Dedifferentiated amniotic fluid mesenchymal stem cell (primary cell): ENCODE data around the gene PCED1B.
"Not testable (repeated sequence)": the region's sequence is repeated elsewhere in the genome, so short reads cannot be mapped to it uniquely, and the experiment has no call there.

Experiments
- DNase-seq: peaks from one replicate; pipeline ENCODE4 v3.0.0-alpha.2; 2016; ENCODE audit errors: extremely low spot score

The PCED1B gene

DNA sequence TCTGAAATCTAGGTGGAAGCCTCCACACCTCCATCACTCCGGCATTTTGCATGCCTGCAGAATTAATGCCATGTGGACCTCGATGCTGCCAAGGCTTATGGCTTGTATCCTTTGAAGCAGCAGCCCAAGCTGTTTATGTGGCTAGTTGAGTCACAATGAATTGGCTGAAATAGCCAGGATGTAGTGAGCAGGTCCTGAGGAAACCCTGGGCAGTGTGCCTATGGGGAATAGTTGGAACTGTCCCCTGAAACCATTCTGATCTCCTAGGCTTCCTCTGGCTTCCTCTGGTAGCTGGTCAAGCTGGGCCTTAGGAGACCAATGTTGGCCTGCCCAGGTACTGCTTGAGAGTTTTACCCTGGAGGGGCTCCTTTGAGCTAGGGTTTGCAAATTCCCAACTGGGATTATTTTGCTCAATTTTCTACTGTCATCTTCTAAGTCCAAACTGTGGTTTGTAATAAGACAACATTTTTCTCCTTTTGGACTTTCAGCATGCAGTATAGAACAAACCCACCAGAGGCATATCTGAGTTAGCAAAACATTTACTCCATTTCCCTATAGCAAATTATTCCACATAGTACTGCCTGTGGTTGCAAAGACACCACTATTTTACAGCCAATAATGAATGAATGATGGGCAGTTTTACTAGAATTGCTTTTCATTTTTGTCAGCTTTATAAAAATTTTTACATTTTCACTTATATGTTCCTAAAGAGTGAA lies 85.5 kb downstream of the PCED1B start:
- DNase-seq: no peak

DNA sequence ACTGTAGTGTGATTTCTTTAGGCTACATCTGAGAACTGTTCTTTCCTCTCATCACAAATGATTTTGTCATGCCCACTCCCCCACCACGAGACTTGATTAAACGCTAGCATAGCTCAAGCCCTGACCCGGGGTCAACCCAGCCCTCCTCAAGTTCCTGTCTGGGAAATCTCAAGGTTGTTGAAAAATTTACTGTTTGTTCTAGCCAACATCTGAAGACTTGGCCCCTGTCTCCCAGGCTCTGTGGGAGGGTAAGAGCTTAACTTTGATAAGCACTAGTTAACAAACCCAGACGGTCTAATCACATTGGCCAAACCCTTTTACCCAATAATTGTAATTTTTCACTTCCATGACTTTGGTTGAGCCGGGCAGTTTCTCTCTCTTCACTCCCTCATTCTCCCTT lies 86.5 kb downstream of the PCED1B start:
- DNase-seq: no peak

- DNase-seq: no peak
Observed at GRCh38 chr12:47166365-47166764, 86.9 kb downstream of the PCED1B start.

- DNase-seq: not testable (repeated sequence)
Observed at GRCh38 chr12:47170281-47170680, 90.9 kb downstream of the PCED1B start.

DNA sequence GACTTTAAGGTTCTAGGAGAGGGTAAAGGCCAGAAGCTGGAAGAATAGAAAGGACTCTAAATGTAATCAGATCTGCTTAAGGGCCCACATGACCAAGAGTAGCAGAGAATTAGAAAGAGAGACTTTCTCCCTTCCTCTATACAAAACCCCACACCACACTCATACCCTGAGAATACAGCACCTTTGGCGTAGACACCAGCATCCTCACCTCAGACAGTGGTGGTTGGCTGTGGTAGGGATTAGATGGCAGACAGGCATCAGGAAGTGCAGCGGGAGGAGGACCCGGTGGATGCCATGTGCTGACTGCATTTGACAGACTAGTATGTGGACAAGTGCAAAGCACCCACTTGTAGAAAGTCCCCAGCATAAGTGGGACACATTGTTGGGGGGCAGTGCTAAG lies 98.6 kb downstream of the PCED1B start:
- no peak for DNase-seq

DNA sequence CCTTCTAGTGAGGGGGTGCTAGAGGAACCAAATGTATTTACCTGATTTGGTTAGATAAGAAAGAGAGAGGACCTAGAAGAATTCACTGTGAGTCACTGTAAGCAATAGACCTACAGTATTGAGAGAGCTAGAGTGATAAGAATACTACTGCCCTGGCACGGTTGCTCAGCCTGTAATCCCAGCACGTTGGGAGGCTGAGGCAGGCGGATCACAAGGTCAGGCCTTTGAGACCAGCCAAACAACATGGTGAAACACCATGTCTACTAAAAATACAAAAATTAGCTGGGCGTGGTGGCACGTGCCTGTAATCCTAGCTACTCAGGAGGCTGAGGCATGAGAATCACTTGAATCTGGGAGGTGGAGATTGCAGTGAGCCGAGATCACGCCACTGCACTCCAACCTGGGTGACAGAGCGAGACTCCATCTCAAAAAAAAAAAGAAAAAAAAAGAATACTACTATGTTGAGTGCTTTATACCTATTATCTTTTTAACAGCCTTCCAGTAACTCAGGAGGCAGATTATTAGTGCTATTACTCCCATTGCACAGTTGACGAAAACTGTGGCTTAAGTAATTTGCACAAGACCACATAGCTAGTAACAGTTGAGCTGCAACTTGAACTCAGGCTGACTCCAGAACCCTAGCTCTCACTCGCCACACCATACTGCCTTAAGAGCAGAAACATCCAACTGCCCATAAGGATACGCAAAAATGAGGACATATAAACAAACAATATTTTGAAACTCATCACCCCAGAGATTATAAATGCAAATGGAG lies 102.9 kb downstream of the PCED1B start:
- DNase-seq: not testable (repeated sequence)

DNA sequence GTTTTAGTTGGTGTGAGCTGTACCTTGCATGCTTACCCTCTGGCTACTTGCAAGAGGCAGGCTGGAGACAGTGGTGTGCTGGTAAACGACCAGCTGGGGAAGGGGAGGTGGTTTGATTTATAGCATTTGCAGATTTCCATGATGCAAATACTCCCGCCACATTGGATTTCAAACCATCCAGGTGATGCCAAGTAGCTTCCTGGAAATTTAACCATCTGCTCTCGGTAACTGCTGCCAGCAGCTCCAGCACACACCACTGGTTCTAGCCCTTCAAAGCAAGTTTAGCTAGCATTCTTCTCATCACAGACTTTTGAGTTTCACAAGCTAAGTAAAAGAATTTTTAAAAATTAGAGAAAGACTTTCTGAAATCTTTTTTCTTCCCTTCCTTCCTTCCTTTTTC lies 104.8 kb downstream of the PCED1B start:
- DNase-seq: no peak

DNA sequence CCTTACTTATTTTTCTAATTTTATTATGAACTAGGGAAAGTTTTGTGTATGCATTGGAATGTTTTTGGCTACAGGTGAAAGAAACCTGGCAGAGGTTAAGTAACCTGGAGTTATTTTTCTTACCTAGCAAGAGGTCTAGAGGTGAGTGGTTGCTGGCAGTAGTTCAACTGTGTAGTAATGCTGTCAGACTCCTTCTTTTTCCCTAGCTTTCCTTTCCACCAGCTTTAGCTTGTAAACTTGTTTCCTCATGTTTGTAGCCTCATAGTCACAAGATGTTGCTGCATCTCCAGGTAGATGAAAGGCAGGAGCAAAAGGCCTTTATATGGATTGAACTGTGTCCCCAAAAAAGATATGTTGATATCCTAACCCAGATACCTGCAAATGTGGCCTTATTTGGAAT lies 105.4 kb downstream of the PCED1B start:
- DNase-seq: no peak

- no peak for DNase-seq
Observed at GRCh38 chr12:47186246-47186645, 106.8 kb downstream of the PCED1B start.

DNA sequence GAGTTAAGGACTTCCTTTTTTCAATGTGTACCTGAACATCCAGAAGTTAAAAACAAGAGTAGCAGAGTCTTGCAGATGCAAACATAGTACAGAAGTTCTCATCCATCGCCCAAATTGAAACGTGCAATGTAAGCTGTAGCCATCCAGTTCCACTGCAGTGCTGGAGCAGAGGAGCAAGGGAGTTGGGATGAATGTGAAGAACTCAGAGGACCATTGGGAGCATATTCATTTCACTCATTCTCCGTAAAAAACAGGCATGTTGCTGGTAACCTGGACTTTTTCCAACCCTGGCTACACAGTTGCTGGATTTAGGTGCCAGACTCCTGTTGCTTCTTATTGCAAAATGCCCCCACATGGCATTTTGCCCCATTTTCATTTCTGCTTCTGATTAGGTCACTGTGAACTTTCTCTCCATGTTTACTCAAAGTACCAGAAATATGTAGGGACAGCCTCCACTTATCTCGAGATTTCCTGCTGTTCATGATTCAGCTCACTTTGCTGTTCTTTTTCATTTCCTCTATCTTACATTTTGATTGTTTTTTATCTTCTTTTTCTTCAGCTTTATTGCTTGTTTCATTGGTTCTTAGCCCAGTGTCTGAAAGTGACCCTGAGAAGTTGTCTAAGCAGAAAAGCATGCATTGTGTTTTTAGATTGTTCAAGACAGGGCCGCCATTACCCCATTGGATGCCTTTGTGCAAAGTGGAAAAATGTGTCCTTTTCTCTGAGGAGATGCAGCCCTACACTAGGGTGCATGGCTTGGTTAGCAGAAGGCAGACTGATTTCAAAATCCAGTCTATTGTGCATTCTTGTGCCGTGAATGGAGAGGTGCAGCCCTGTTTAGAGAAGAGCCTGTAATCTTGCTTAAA lies 109.4 kb downstream of the PCED1B start:
- DNase-seq: no peak

DNA sequence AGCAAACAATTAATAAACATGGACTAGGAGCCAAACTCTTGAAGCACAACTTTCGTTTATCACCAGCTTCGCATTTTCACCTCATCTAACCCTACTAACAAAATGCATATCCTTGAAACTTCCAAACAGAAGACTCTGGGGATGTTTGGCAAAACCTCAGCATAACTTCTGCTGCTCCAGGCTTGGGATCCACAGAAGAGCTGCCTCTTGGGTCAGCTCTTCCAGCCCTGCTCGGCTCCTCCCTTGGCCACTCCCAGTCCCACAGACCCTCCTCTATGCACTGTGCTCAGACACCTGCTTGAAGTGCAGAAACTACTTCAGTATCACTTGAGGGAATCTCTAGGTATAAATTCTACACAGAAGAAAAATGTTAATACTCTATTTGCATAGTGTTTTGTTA lies 110.3 kb downstream of the PCED1B start:
- DNase-seq: no peak

DNA sequence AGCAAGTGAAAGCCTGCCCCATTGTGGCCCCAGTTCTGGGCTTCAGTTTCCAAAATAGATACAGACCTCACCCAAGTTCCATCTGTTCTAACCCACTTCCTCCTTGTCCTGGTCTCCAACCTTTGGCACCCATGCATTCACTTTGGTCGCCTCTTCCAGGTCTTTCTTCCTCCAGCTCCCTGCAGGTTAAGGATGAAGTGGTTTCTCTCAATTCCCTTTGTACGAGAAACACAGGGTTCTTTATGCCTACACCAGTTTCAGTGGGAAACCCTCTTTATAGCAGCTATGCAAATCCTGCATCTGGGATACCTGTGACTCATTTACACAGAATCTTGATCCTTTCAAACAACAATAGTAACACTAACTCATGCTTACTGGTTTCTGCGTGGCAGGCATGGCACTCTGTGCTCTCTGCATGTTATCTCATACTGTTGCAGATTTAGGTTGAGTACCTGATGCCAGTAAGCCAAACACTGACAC lies 110.9 kb downstream of the PCED1B start:
- DNase-seq: no peak

GRCh38 chr12:47190905-47191304 lies 111.5 kb downstream of the PCED1B start:
- DNase-seq: no peak

- DNase-seq: no peak
Observed at GRCh38 chr12:47192051-47192450, 112.6 kb downstream of the PCED1B start.

- DNase-seq: no peak
Observed at GRCh38 chr12:47193066-47193465, 113.6 kb downstream of the PCED1B start.

- DNase-seq: no peak
Observed at GRCh38 chr12:47194501-47194900, 115.1 kb downstream of the PCED1B start.

DNA sequence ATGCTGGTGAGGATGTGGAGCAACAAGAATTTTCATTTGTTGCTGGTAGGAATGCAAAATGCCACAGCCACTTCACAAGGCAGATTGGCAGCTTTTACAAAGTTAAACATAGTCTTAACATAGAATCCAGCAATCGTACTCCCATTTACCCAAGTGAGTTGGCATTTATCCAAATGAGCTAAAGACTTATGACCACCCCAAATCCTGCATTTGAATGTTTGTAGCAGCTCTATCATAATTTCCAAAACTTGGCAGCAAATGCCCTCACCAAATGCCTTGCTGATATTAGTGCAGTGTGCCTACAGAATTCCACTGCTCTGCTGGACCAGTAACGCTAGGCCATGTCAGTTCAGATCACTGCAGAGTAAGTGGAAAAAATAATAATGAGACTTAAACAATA lies 121.0 kb downstream of the PCED1B start:
- no peak for DNase-seq

DNA sequence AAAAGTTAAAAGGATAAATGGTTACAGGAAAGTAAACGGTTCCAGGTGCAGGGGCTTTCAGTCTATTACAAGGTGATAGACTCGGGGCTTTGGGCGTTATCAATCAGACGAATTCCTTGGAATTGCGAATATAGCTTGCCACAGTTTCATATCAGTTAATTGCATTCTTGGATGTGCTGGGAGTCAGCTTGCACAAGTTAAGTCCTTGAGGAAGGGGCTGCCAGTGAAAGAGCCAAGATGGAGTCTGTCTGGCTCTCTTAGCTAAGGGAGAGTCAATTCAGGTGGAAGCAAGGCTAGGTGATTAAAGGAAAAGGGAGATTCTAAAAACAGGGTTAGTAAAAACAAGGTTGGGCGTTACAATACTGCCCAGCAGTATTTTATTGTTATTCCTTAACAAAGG lies 121.8 kb downstream of the PCED1B start:
- DNase-seq: not testable (repeated sequence)

DNA sequence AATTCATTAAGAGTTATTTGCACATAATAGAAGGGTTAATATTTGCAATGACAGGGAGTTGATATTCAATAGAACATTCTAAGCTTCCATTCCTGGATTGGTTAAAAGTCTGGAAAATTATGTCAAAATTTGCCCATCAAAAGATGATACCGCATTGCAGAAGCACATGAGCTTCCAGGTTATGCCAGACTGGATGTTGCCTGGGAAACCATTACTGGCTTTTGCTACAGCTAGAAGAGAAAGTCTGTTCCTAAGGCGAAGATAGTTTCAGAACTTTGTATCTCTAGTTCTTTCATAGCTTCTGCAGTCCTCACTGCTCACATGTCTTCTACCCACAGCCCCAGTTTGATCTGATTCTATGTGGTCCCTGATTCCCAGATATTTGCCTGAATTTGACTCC lies 122.8 kb downstream of the PCED1B start:
- DNase-seq: no peak

DNA sequence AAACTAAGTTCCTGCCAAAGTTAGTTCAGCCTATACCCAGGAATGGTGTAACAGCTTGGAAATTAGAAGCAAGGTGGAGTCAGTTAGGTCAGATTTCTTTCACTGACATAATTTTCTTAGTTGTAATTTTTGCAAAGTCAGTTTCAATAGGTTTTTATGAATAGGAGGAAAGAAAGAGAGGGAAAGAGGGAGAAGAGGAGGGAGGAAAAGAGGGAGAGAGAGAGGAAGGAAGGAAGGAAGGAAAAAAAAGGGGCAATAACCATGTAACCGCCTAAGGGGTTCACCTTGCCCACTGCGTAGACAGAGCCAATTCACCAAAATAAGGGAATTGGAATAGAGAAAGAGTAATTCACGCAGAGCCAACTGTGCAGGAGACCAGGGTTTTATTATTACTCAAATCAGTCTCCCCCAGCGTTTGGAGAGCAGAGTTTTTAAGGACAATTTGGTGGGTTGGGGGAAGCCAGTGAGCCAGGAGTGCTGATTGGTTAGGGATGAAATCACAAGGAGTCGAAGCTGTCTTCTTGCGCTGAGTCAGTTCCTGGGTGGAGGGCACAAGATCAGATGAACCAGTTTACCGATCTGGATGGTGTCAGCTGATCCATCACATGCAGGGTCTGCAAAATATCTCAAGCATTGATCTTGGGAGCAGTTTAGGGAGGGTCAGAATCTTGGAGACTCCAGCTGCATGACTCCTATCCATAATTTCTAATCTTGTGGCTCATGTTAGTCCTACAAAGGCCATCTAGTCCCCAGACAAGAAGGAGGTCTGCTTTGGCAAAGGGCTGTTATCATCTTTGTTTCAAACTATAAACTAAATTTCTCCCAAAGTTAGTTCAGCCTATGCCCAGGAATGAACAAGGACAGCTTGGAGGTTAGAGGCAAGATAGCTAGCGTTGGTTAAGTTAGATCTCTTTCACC lies 126.4 kb downstream of the PCED1B start:
- no peak for DNase-seq
